Measurements from ENCODE around the gene PAX8.

Gene PAX8

GRCh38 chr2:113195923-113196501, 82.7 kb downstream of the PAX8 start:
- Histone ChIP-seq H3K36me3 (ENCODE audit: control insufficient read depth, low read length) (peaks cover 93% of the 10 kb centered on the region), H3K27me3 (ENCODE audit: control insufficient read depth, low read length) (no peaks in the 10 kb centered on the region), H3K9me3 (ENCODE audit: control insufficient read depth, insufficient read depth, low read length) (no peaks in the 10 kb centered on the region), H3K79me2 (ENCODE audit: control insufficient read depth, low read length) (peaks cover 3% of the 10 kb centered on the region), H3K27ac (ENCODE audit: low read depth, low read length) (no peak overlapping the region), H3K4me1 (ENCODE audit: control insufficient read depth, low read length) (peaks cover 10% of the 10 kb centered on the region), H3K4me3 (ENCODE audit: low read length) (no peak overlapping the region), H4K20me1 (ENCODE audit: control insufficient read depth, insufficient read depth, low read depth, low read length) (no peaks in the 10 kb centered on the region), H3F3A (ENCODE audit: control insufficient read depth, insufficient read depth) (no peaks in the 10 kb centered on the region), H3K9me2 (replicated peaks; ENCODE audit: control insufficient read depth, low read length) (no peaks in the 10 kb centered on the region), H3K4me2 (ENCODE audit: low read length) (no peak overlapping the region)
- no peak for TF ChIP-seq CTCF (IDR thresholded peaks at IDR 0.05; ENCODE audit: low read depth, low read length, poor library complexity, severe bottlenecking)
- TF ChIP-seq EZH2phosphoT487 (IDR thresholded peaks at IDR 0.05; ENCODE audit: borderline replicate concordance, low read length) = no peak

GRCh38 chr2:113192459-113193100, 86.1 kb downstream of the PAX8 start:
- TF ChIP-seq EZH2phosphoT487 (IDR thresholded peaks at IDR 0.05; ENCODE audit: borderline replicate concordance, low read length) (no peak), CTCF (IDR thresholded peaks at IDR 0.05; ENCODE audit: low read depth, low read length, poor library complexity, severe bottlenecking) (peak; percentile 30)
- Histone ChIP-seq H3K4me2 (ENCODE audit: low read length) (no peak overlapping the region), H3K9me2 (replicated peaks; ENCODE audit: control insufficient read depth, low read length) (no peaks in the 10 kb centered on the region), H3K79me2 (ENCODE audit: control insufficient read depth, low read length) (peaks cover 24% of the 10 kb centered on the region), H3K27ac (ENCODE audit: low read depth, low read length) (no peak overlapping the region), H3K9me3 (ENCODE audit: control insufficient read depth, insufficient read depth, low read length) (no peaks in the 10 kb centered on the region), H3F3A (ENCODE audit: control insufficient read depth, insufficient read depth) (no peaks in the 10 kb centered on the region), H3K27me3 (ENCODE audit: control insufficient read depth, low read length) (no peaks in the 10 kb centered on the region), H3K36me3 (ENCODE audit: control insufficient read depth, low read length) (peaks cover 82% of the 10 kb centered on the region), H3K4me1 (ENCODE audit: control insufficient read depth, low read length) (0 out of 2 replicates have a peak, but pooled peaks cover 4% of the 10 kb centered on the region), H4K20me1 (ENCODE audit: control insufficient read depth, insufficient read depth, low read depth, low read length) (no peaks in the 10 kb centered on the region), H3K4me3 (ENCODE audit: low read length) (no peak overlapping the region)

GRCh38 chr2:113190871-113191270, 87.8 kb downstream of the PAX8 start:
- no peaks in the 10 kb centered on the region for H3K9me3 ChIP-seq (ENCODE audit: control insufficient read depth, insufficient read depth, low read length)
- no peaks in the 10 kb centered on the region for H4K20me1 ChIP-seq (ENCODE audit: control insufficient read depth, insufficient read depth, low read depth, low read length)
- no peak for TF ChIP-seq CTCF (IDR thresholded peaks at IDR 0.05; ENCODE audit: low read depth, low read length, poor library complexity, severe bottlenecking)
- no peak for TF ChIP-seq EZH2phosphoT487 (IDR thresholded peaks at IDR 0.05; ENCODE audit: borderline replicate concordance, low read length)
- no peaks in the 10 kb centered on the region for H3K27me3 ChIP-seq (ENCODE audit: control insufficient read depth, low read length)
- no peaks in the 10 kb centered on the region for H3F3A ChIP-seq (ENCODE audit: control insufficient read depth, insufficient read depth)
- no peaks in the 10 kb centered on the region for H3K9me2 ChIP-seq (replicated peaks; ENCODE audit: control insufficient read depth, low read length)
- 0 out of 2 replicates have a peak, but pooled peaks cover 4% of the 10 kb centered on the region for H3K4me1 ChIP-seq (ENCODE audit: control insufficient read depth, low read length)
- H3K27ac ChIP-seq (ENCODE audit: low read depth, low read length) = no peak overlapping the region
- no peak overlapping the region for H3K4me3 ChIP-seq (ENCODE audit: low read length)
- peaks cover 81% of the 10 kb centered on the region for H3K36me3 ChIP-seq (ENCODE audit: control insufficient read depth, low read length)
- H3K4me2 ChIP-seq (ENCODE audit: low read length) = no peak overlapping the region
- H3K79me2 ChIP-seq (ENCODE audit: control insufficient read depth, low read length) = peaks cover 31% of the 10 kb centered on the region
